CD4-positive, CD25-positive, alpha-beta regulatory T cell (primary cell): ENCODE measurements around the gene P2RX2. TPM values are rescaled to one million over a fixed set of nuclear protein-coding genes. Genes with fewer than 3 reads are reported as not detected.
A peak's percentile ranks its signal among the peaks of the same experiment; 100 is the strongest.

ENCODE experiments used
- ATAC-seq, 2 donors: fragments of 150-1000 bp; cut with Tn5 transposase; one replicate each; pipeline ENCODE4 v1.10.0; 2021; ENCODE audit warnings: low read depth in 2 of 2, moderate number of reproducible peaks in 2 of 2, moderate library complexity in 1 of 2
- DNase-seq, 3 donors: peaks; one replicate each; pipeline versions ENCODE4 v3.0.0 to v3.0.0-alpha.2; 2012 to 2022; ENCODE audit warnings: mixed read lengths in 1 of 3
- H3K27ac ChIP-seq: one replicate; pipeline ENCODE4 v1.7.0; 2013; ENCODE audit warnings: mild to moderate bottlenecking, low read length; ENCODE audit not compliant: insufficient read depth, poor library complexity, severe bottlenecking
- H3K27me3 ChIP-seq: one replicate; pipeline ENCODE4 v1.7.0; 2013; ENCODE audit warnings: low read length; ENCODE audit not compliant: control insufficient read depth, insufficient read depth
- H3K36me3 ChIP-seq: one replicate; pipeline ENCODE4 v1.7.0; 2013; ENCODE audit warnings: mild to moderate bottlenecking, low read length, moderate library complexity; ENCODE audit not compliant: control insufficient read depth, insufficient read depth
- H3K4me1 ChIP-seq: 2 replicates; pipeline ENCODE4 v1.7.0; 2013; ENCODE audit warnings: mild to moderate bottlenecking, low read length; ENCODE audit not compliant: insufficient read depth, control insufficient read depth, poor library complexity, severe bottlenecking
- H3K4me3 ChIP-seq: one replicate; pipeline ENCODE4 v1.7.0; 2013; ENCODE audit warnings: low read depth, mild to moderate bottlenecking, low read length, moderate library complexity
- H3K9me3 ChIP-seq, 2 experiments: 1 replicate in 1 of 2; 2 replicates in 1 of 2; pipeline ENCODE4 v1.7.0; 2013; ENCODE audit warnings: low read length in 2 of 2, mild to moderate bottlenecking in 1 of 2, moderate library complexity in 1 of 2; ENCODE audit not compliant: control insufficient read depth in 2 of 2
- H3K27ac Mint-ChIP-seq, 3 donors: one replicate each; pipeline ENCODE4 v1.8.0; 2020 to 2022; ENCODE audit warnings: mild to moderate bottlenecking in 3 of 3, mixed read lengths in 3 of 3, moderate library complexity in 2 of 3
- H3K27me3 Mint-ChIP-seq: one replicate; pipeline ENCODE4 v1.8.0; 2022; ENCODE audit warnings: mild to moderate bottlenecking, mixed read lengths
- H3K36me3 Mint-ChIP-seq: one replicate; pipeline ENCODE4 v1.8.0; 2020; ENCODE audit warnings: mixed read lengths
- H3K4me1 Mint-ChIP-seq, 4 donors: one replicate each; pipeline ENCODE4 v1.8.0; 2020 to 2022; ENCODE audit warnings: mixed read lengths in 4 of 4, mild to moderate bottlenecking in 1 of 4
- H3K4me3 Mint-ChIP-seq, 4 donors: one replicate each; pipeline ENCODE4 v1.8.0; 2020 to 2022; ENCODE audit warnings: mild to moderate bottlenecking in 4 of 4, mixed read lengths in 4 of 4, moderate library complexity in 3 of 4
- H3K9me3 Mint-ChIP-seq, 7 donors: one replicate each; pipeline ENCODE4 v1.8.0; 2020 to 2022; ENCODE audit warnings: mixed read lengths in 7 of 7, mild to moderate bottlenecking in 3 of 7, moderate library complexity in 2 of 7
- polyA plus RNA-seq, 4 donors: library from polyadenylated mRNA; unstranded; fragments of 300-500 nt; fragmentation: Illumina TruSeq; gene quantifications; one replicate each; pipeline ENCODE4 v1.2.3, GENCODE V29; 2021
- total RNA-seq: library from RNA; stranded (reverse); gene quantifications from one replicate; pipeline ENCODE4 v1.2.3, GENCODE V29; 2022

Gene P2RX2
- total and polyA plus RNA-seq, 5 donors from 2014 or later: not detected

DNA sequence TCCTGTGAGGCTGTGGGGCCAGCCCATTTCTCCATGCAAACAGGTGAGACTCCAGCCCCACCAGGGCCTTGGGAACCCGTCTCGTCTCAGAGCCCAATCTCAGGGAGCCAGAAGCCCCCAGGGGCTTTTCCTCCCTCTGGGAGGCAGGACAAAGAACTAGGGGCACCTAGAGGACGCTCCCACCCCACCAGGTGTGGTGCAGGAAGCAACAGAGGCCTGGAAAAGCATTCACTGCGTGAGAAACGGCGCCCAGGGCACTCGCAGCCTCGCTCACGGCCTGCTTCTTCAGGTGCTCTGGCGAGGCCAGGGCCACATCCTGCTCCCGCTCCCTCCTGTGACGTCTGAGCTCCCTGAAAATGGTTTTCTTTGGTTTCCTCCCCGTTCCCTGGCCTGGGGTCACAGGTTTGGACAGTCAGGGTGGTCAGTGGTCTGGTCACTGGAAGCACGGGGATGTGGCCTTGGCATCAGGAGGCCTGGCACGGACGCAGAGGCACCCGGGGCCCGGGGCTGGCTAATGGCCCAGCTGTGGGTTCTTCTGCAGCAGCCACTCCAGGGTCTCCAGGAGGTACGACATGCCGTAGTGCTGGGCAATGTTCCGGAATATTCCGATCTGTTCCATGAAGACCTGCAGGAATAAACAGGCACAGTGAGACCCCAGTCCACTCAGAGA lies 5.7 kb downstream of the P2RX2 start:
- no peak overlapping the region for H3K4me3 Mint-ChIP-seq
- Histone ChIP-seq H3K4me3 (no peak overlapping the region), H3K4me1 (no peaks in the 10 kb centered on the region), H3K9me3 (no peaks in the 10 kb centered on the region), H3K27ac (no peak overlapping the region), H3K36me3 (peaks cover 9% of the 10 kb centered on the region), H3K27me3 (no peaks in the 10 kb centered on the region)
- peaks cover 7% of the 10 kb centered on the region for H3K36me3 Mint-ChIP-seq
- no peak for DNase-seq
- H3K27me3 Mint-ChIP-seq: peaks cover 4% of the 10 kb centered on the region
- ATAC-seq: no peak
- H3K4me1 Mint-ChIP-seq: peaks cover 0 to 6% (median under 1%) of the 10 kb centered on the region in 4 donors
- no peak overlapping the region for H3K27ac Mint-ChIP-seq
- H3K9me3 Mint-ChIP-seq: peaks cover 0 to 2% (median 0%) of the 10 kb centered on the region in 7 donors

DNA sequence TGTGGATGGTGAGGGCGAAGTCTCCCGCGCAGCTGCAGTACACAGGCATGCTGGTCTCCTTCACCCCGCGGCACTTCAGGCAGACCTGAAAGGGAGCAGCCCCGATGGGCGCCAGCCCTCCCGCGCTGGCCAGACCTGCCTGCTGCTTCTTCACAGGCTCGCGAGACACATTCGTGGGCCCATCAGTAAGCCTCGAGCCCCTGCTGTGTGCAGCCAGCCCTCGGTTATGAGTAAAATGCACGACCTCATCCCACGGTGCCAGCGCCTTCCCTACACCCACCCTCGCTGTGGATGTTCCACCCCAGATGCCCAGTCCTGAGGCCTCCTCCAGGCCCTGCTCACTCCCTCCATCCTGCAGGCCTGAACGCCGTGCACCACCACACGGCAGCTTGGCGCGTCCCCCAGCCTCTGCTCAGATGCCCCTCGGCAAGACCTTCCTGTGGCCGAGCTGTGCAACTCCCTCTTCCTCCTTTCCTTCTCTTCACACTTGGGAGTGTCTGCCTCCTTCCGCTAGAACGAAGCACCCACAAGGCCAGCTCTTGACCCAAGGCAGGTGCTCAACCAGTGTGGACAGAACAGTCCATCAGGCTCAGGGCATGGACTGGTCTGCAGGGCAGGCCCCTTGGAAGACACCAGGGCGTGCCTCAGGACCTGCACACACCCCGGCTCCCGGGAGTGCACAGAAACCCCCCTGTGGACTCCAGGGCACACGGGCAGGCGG lies 6.5 kb downstream of the P2RX2 start:
- Histone ChIP-seq H3K36me3 (peaks cover 17% of the 10 kb centered on the region), H3K9me3 (no peaks in the 10 kb centered on the region), H3K4me1 (no peaks in the 10 kb centered on the region), H3K27me3 (no peaks in the 10 kb centered on the region), H3K27ac (no peak overlapping the region), H3K4me3 (no peak overlapping the region)
- peaks cover 4% of the 10 kb centered on the region for H3K27me3 Mint-ChIP-seq
- H3K36me3 Mint-ChIP-seq: peaks cover 13% of the 10 kb centered on the region
- no peak overlapping the region for H3K4me3 Mint-ChIP-seq
- peaks cover 0 to 2% (median 0%) of the 10 kb centered on the region in 7 donors for H3K9me3 Mint-ChIP-seq
- no peak for DNase-seq
- H3K27ac Mint-ChIP-seq: no peak overlapping the region
- ATAC-seq: no peak
- H3K4me1 Mint-ChIP-seq: peaks cover 0 to 6% (median under 1%) of the 10 kb centered on the region in 4 donors

DNA sequence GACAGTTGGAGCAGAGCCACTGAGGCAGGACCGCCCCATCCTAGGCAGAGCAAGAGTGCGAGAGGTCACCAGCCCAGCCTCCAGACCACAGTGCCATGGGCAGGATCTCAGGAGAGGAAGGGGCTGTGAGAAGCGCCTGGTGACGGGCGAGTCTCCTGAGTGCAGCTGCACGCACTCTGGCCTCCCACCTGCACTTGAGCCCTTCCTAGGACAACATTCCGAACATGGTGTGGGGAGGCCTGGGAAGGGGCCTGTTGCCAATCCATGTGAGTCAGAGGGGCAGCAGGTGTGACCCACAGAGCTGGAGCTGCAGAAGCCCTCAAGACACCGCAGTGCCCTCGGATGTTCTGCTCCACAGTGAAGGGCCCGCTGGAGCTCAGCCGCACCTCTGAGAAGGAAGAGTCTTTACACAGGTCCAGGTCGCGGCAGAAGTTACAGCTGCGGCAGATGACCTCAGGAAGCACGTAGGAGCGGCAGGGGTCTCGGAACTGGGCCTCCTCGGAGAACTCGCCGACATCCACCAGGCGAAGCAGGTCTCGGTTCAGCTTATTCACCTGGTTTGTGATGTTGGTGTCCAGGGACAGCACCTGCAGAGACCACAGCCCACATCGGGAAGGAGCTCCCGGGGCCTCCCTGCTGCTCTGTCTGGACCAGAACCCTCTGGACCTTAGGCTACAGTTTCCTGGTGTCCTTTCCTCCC lies 7.3 kb downstream of the P2RX2 start:
- Mint-ChIP-seq H3K27ac (no peak overlapping the region), H3K4me3 (no peak overlapping the region), H3K36me3 (peaks cover 19% of the 10 kb centered on the region), H3K4me1 (peaks cover 0 to 6% (median under 1%) of the 10 kb centered on the region in 4 donors), H3K27me3 (peaks cover 3% of the 10 kb centered on the region), H3K9me3 (peaks cover 0 to 2% (median 0%) of the 10 kb centered on the region in 7 donors)
- H3K4me1 ChIP-seq: no peaks in the 10 kb centered on the region
- H3K27me3 ChIP-seq: no peaks in the 10 kb centered on the region
- peaks cover 23% of the 10 kb centered on the region for H3K36me3 ChIP-seq
- H3K27ac ChIP-seq: no peak overlapping the region
- no peak for DNase-seq
- H3K4me3 ChIP-seq: no peak overlapping the region
- H3K9me3 ChIP-seq: no peaks in the 10 kb centered on the region
- no peak for ATAC-seq

DNA sequence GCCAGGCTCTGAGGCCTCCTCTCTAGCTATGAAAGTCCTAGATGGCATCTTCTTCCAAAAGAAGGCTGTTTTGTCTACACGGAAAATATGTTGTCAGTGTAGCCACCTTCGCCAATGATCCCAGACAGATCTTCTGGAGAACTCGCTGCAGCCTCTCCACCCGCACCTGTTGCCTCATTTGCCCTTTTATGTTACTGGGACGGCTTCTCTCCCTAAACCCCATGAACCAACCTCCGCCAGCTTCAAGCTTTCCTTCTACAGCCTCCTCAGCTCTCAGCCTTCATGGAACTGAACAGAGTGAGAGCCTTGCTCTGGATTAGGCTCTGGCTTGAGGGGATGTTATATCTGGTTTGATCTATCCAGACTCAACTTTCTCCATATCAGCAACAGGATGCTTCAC lies 10.8 kb downstream of the P2RX2 start:
- no peak for ATAC-seq
- Histone ChIP-seq H3K9me3 (no peaks in the 10 kb centered on the region), H3K4me1 (no peaks in the 10 kb centered on the region), H3K4me3 (no peak overlapping the region), H3K36me3 (peaks cover 39% of the 10 kb centered on the region), H3K27me3 (no peaks in the 10 kb centered on the region), H3K27ac (no peak overlapping the region)
- Mint-ChIP-seq H3K27me3 (no peaks in the 10 kb centered on the region), H3K4me1 (peaks cover 0 to 3% (median under 1%) of the 10 kb centered on the region in 4 donors), H3K4me3 (peak overlapping the region in 1 of 4 donors; percentile 47), H3K9me3 (no peaks in the 10 kb centered on the region), H3K27ac (no peak overlapping the region), H3K36me3 (peaks cover 34% of the 10 kb centered on the region)
- DNase-seq: no peak

DNA sequence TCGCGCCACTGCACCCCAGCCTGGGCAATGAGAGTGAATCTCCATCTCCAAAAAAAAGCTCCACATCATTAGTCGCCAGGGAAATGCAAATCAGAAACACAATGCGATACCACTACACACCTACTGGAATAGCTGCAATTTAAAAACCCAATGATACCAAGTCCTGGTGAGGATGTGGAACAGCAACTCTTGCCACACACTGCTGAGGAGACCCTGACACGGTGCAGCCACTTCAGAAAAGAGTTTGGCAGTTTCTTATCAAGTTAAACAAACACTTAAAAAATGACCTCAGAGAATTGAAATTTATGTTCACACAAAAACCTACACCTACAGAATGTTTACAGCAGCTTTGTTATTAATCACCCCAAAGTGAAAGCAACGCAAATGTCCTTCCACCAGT lies 12.1 kb downstream of the P2RX2 start:
- Mint-ChIP-seq H3K36me3 (peaks cover 44% of the 10 kb centered on the region), H3K27ac (no peak overlapping the region)

DNA sequence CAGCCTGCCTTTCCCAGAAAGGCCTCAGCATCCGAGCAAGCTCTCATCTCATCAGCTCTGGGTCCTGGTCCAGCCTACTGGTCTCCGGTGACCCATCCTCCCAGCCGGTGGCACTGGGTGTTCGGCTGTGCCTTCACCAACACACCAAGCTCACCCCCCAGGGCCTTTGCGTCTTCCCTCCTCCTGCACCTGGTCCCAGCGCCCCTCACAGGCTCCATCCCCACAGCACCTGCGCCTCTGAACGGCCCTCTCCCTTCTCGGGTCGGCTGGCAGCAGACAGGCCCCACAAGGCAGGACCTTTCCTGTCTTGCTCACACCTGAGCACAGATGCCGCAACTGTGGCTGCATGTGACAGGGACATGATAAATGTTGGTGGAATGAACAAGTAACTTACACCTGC lies 13.1 kb downstream of the P2RX2 start:
- Mint-ChIP-seq H3K27me3 (no peaks in the 10 kb centered on the region), H3K36me3 (peaks cover 52% of the 10 kb centered on the region)
- H3K36me3 ChIP-seq: peaks cover 47% of the 10 kb centered on the region

More for the DNA sequence above, 12.1 kb downstream of the P2RX2 start:
- Histone ChIP-seq H3K4me3 (no peak overlapping the region), H3K4me1 (no peaks in the 10 kb centered on the region), H3K9me3 (no peaks in the 10 kb centered on the region), H3K36me3 (peaks cover 43% of the 10 kb centered on the region), H3K27ac (no peak overlapping the region), H3K27me3 (no peaks in the 10 kb centered on the region)
- DNase-seq (no peak), ATAC-seq (no peak)
- H3K9me3 Mint-ChIP-seq: peaks cover 0 to 1% (median 0%) of the 10 kb centered on the region in 7 donors
- peaks cover 0 to 2% (median 0%) of the 10 kb centered on the region in 4 donors for H3K4me1 Mint-ChIP-seq
- no peaks in the 10 kb centered on the region for H3K27me3 Mint-ChIP-seq
- no peak overlapping the region for H3K4me3 Mint-ChIP-seq

DNA sequence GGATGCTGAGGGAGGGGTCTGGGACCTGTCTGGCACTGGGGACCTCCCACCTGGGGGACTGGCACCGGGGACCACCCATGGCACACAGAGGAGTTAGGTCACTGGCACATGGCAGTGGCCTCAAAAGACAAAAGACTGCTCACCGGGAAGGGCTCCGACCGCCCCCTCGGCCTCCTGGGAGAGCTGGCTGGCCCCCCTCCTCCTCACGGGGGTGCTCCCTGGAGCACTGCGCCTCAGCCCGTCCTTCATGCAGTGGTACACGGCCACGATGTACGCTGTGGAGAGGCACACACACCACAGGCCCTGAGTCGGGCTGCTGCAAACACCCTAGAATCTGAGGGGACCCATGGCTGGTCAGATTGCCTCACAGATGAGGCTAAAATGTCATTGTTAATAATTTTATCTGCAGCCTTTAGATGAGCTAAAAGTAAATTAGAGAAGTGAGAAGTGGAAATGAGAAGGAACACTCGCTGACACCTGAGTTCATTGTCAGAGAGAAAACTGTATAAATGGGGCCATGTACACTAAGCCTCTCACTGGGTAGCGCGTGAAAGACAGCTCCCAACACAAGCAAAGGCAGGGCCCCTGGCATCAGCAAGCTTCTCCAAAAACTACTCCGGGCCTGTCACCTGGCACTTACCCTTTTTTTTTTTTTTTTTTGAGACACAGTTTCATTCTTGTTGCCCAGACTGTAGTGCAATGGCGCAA lies 14.1 kb downstream of the P2RX2 start:
- Mint-ChIP-seq H3K27ac (no peak overlapping the region), H3K9me3 (peaks cover 0 to 1% (median 0%) of the 10 kb centered on the region in 7 donors), H3K27me3 (no peaks in the 10 kb centered on the region), H3K36me3 (peaks cover 62% of the 10 kb centered on the region), H3K4me1 (peaks cover 0 to 2% (median 0%) of the 10 kb centered on the region in 4 donors), H3K4me3 (no peak overlapping the region)
- DNase-seq: no peak
- Histone ChIP-seq H3K4me1 (no peaks in the 10 kb centered on the region), H3K27me3 (no peaks in the 10 kb centered on the region), H3K36me3 (peaks cover 57% of the 10 kb centered on the region), H3K27ac (no peak overlapping the region), H3K9me3 (no peaks in the 10 kb centered on the region), H3K4me3 (no peak overlapping the region)
- ATAC-seq: no peak

More for the DNA sequence above, 13.1 kb downstream of the P2RX2 start:
- H3K4me1 ChIP-seq: no peaks in the 10 kb centered on the region
- no peaks in the 10 kb centered on the region for H3K9me3 ChIP-seq
- H3K27me3 ChIP-seq: no peaks in the 10 kb centered on the region
- Mint-ChIP-seq H3K4me3 (no peak overlapping the region), H3K4me1 (peaks cover 0 to 2% (median 0%) of the 10 kb centered on the region in 4 donors), H3K9me3 (peaks cover 0 to 1% (median 0%) of the 10 kb centered on the region in 7 donors), H3K27ac (no peak overlapping the region)
- DNase-seq (no peak), ATAC-seq (no peak)
- H3K4me3 ChIP-seq: no peak overlapping the region
- H3K27ac ChIP-seq: no peak overlapping the region
